Sigmoid colon (tissue), 7 donors: ENCODE data around the gene WNT3A. TPM values are rescaled to one million over a fixed set of nuclear protein-coding genes. Genes with fewer than 3 reads are reported as not detected.

Experiments used
- DNase-seq: peaks from one replicate; pipeline ENCODE4 v3.0.0-alpha.2; 2019
- H3K27ac ChIP-seq, 4 donors: fragments of 200-600 bp; sonication (generic); one replicate each; pipeline ENCODE4 v1.5.1; 2016 to 2019; ENCODE audit warnings: mild to moderate bottlenecking in 1 of 4
- H3K27me3 ChIP-seq, 3 donors: fragments of 200-600 bp; sonication (generic); one replicate each; pipeline ENCODE4 v1.5.1; 2019; ENCODE audit warnings: mild to moderate bottlenecking in 1 of 3
- H3K36me3 ChIP-seq, 4 donors: fragments of 200-600 bp; sonication (generic); one replicate each; pipeline ENCODE4 v1.5.1; 2016 to 2019
- H3K4me1 ChIP-seq, 4 donors: fragments of 200-600 bp; sonication (generic); one replicate each; pipeline ENCODE4 v1.5.1; 2017 to 2019
- H3K4me3 ChIP-seq, 4 donors: fragments of 200-600 bp; sonication (generic); one replicate each; pipeline ENCODE4 v1.5.1; 2017 to 2019; ENCODE audit warnings: mild to moderate bottlenecking in 2 of 4, moderate library complexity in 1 of 4
- H3K9me3 ChIP-seq, 4 donors: fragments of 200-600 bp in 3 of 4; sonication (generic) in 3 of 4; one replicate each; pipeline versions ENCODE4 v1.5.1 to v1.6.1; 2013 to 2019
- CTCF ChIP-seq, 4 experiments: fragments of 450-650 bp in 3 of 4; fragments of 200-600 bp in 1 of 4; IDR thresholded peaks; one replicate each; pipeline ENCODE4 v1.5.1; 2016 to 2019; ENCODE audit warnings: antibody characterized with exemption in 4 of 4, mild to moderate bottlenecking in 3 of 4, moderate library complexity in 2 of 4
- EP300 ChIP-seq, 4 donors: sonication (generic); formaldehyde crosslinking; IDR thresholded peaks; one replicate each; pipeline ENCODE4 v1.6.1; 2017; ENCODE audit warnings: antibody characterized with exemption in 4 of 4
- POLR2A ChIP-seq, 2 donors: fragments of 450-650 bp; IDR thresholded peaks; one replicate each; pipeline ENCODE4 v1.6.1; 2016; ENCODE audit warnings: antibody characterized with exemption in 2 of 2, mild to moderate bottlenecking in 2 of 2, moderate library complexity in 2 of 2
- POLR2AphosphoS5 ChIP-seq, 4 donors: sonication (generic); formaldehyde crosslinking; IDR thresholded peaks; one replicate each; pipeline ENCODE4 v1.6.1; 2017; ENCODE audit warnings: antibody characterized with exemption in 4 of 4
- WGBS, 2 donors: extraction: QIAGEN DNeasy Blood & Tissue Kit; methylation state at CpG; one replicate each; pipeline ENCODE4 v1.1.7; 2013; 5-methylcytosine and 5-hydroxymethylcytosine counted together
- intact Hi-C: fragments of 100-400 bp; cut with DNase I; formaldehyde crosslinking; loops from one replicate; pipeline ENCODE4 v1.15.1; 2023
- polyA plus RNA-seq, 3 donors: library from polyadenylated mRNA; stranded (reverse); fragments of 200-250 nt; gene quantifications; one replicate each; pipeline ENCODE4 v1.2.3, GENCODE V29; 2013
- total RNA-seq, 4 donors: library from RNA; depleted of rRNA; stranded (reverse); fragments of >200 nt; gene quantifications; one replicate each; pipeline ENCODE4 v1.1.0, GENCODE V29; 2016
- donor health status: healthy with polysubstance abuse.
- donor health status: Bipolar disorder and iron deficiency.
- donor health status: healthy.

Gene WNT3A
- total and polyA plus RNA-seq, 7 donors: 0.01 TPM; not detected in 6

- no peak overlapping the region for H3K4me3 ChIP-seq
- peaks cover 0 to 7% (median 6%) of the 10 kb centered on the region in 4 donors for H3K36me3 ChIP-seq
- peaks cover 0 to 80% (median 62%) of the 10 kb centered on the region in 4 donors for H3K4me1 ChIP-seq
- H3K27me3 ChIP-seq: no peaks in the 10 kb centered on the region
- WGBS, 2 donors: 89 to 94% methylated on average over 11 of the region's 11 CpGs
- no peak overlapping the region for H3K27ac ChIP-seq
- peak; percentile 32 for DNase-seq
- TF ChIP-seq CTCF (IDR thresholded peaks at IDR 0.05) (no peak), POLR2AphosphoS5 (IDR thresholded peaks at IDR 0.05) (no peak), EP300 (IDR thresholded peaks at IDR 0.05) (no peak), POLR2A (IDR thresholded peaks at IDR 0.05) (no peak)
- H3K9me3 ChIP-seq: peaks cover 0 to 6% (median 3%) of the 10 kb centered on the region in 4 donors
- intact Hi-C loops: no loop called here
These were observed 85.7 kb downstream of the WNT3A start for GRCh38 chr1:228092342-228093049.

- peaks cover 4 to 15% (median 14%) of the 10 kb centered on the region in 4 donors for H3K36me3 ChIP-seq
- WGBS, 2 donors: 94 to 97% methylated on average over 20 of the region's 20 CpGs
- peak; percentile 47 for DNase-seq
- H3K4me1 ChIP-seq: peaks cover 0 to 74% (median 55%) of the 10 kb centered on the region in 4 donors
- H3K4me3 ChIP-seq: no peak overlapping the region
- TF ChIP-seq CTCF (IDR thresholded peaks at IDR 0.05): no peak
- TF ChIP-seq EP300 (IDR thresholded peaks at IDR 0.05): no peak
- TF ChIP-seq POLR2A (IDR thresholded peaks at IDR 0.05): no peak
- no peak for TF ChIP-seq POLR2AphosphoS5 (IDR thresholded peaks at IDR 0.05)
- no peaks in the 10 kb centered on the region for H3K27me3 ChIP-seq
- peaks cover 0 to 6% (median 3%) of the 10 kb centered on the region in 4 donors for H3K9me3 ChIP-seq
- H3K27ac ChIP-seq: no peak overlapping the region
- intact Hi-C loops: no loop called here
These were observed 86.5 kb downstream of the WNT3A start for GRCh38 chr1:228093050-228093906.

GRCh38 chr1:228094432-228095016 lies 87.7 kb downstream of the WNT3A start:
- Histone ChIP-seq H3K4me1 (peaks cover 0 to 61% (median 42%) of the 10 kb centered on the region in 4 donors), H3K9me3 (peaks cover 0 to 6% (median 3%) of the 10 kb centered on the region in 4 donors), H3K36me3 (peaks cover 9 to 27% (median 26%) of the 10 kb centered on the region in 4 donors), H3K27me3 (no peaks in the 10 kb centered on the region), H3K4me3 (no peak overlapping the region), H3K27ac (no peak overlapping the region)
- intact Hi-C loops: no loop called here
- 88% methylated on average over 13 of the region's 13 CpGs for WGBS, 2 donors
- TF ChIP-seq POLR2AphosphoS5 (IDR thresholded peaks at IDR 0.05) (no peak), CTCF (IDR thresholded peaks at IDR 0.05) (no peak), POLR2A (IDR thresholded peaks at IDR 0.05) (no peak)
- peak; percentile 21 for DNase-seq

GRCh38 chr1:228095161-228095560 lies 88.4 kb downstream of the WNT3A start:
- H3K27me3 ChIP-seq: no peaks in the 10 kb centered on the region
- peaks cover 0 to 6% (median 3%) of the 10 kb centered on the region in 4 donors for H3K9me3 ChIP-seq
- intact Hi-C loops: no loop called here
- no peak overlapping the region for H3K4me3 ChIP-seq
- H3K4me1 ChIP-seq: peaks cover 0 to 58% (median 36%) of the 10 kb centered on the region in 4 donors
- peak; percentile 20 for DNase-seq
- no peak for TF ChIP-seq POLR2AphosphoS5 (IDR thresholded peaks at IDR 0.05)
- TF ChIP-seq EP300 (IDR thresholded peaks at IDR 0.05): no peak
- TF ChIP-seq CTCF (IDR thresholded peaks at IDR 0.05): no peak
- no peak for TF ChIP-seq POLR2A (IDR thresholded peaks at IDR 0.05)
- WGBS, 2 donors: 98% methylated on average over 4 of the region's 4 CpGs
- peaks cover 12 to 34% (median 32%) of the 10 kb centered on the region in 4 donors for H3K36me3 ChIP-seq
- H3K27ac ChIP-seq: no peak overlapping the region
